Common myeloid progenitor, CD34-positive (primary cell): ENCODE results near the gene CSF1.
A peak's percentile ranks its signal among the peaks of the same experiment; 100 is the strongest.

ENCODE experiments used
- CTCF ChIA-PET: fragments of 350-600 bp; sonication (Branson Sonifier 250); formaldehyde crosslinking; loops from one replicate; lab custom pipeline; 2021; ENCODE audit warnings: antibody characterized with exemption; lab: Charles Lee
- POLR2A ChIA-PET: fragments of 350-600 bp; sonication (Branson Sonifier 250); formaldehyde crosslinking; loops from one replicate; lab custom pipeline; 2021; ENCODE audit warnings: antibody characterized with exemption; lab: Charles Lee
- DNase-seq, 3 donors: peaks; one replicate each; pipeline versions ENCODE4 v3.0.0 to v3.0.0-alpha.2; 2013
- H3K27ac ChIP-seq, 2 experiments: 1 replicate in 1 of 2; 2 replicates in 1 of 2; pipeline ENCODE4 v1.7.0; 2013; ENCODE audit warnings: inconsistent platforms in 2 of 2, low read length in 2 of 2, mild to moderate bottlenecking in 2 of 2, low read depth in 1 of 2, moderate library complexity in 1 of 2; ENCODE audit not compliant: severe bottlenecking in 2 of 2, insufficient read depth in 1 of 2, poor library complexity in 1 of 2
- H3K27me3 ChIP-seq, 5 experiments: replicated peaks in 2 of 5; 1 replicate in 3 of 5; 2 replicates in 2 of 5; pipeline versions ENCODE4 v1.6.1 to v1.7.0; 2013; ENCODE audit warnings: low read length in 4 of 5, mild to moderate bottlenecking in 2 of 5, moderate library complexity in 2 of 5, inconsistent platforms in 1 of 5; ENCODE audit not compliant: insufficient read depth in 5 of 5, control insufficient read depth in 4 of 5
- H3K36me3 ChIP-seq, 4 experiments: 1 replicate in 2 of 4; 2 replicates in 2 of 4; pipeline versions ENCODE4 v1.6.1 to v1.7.0; 2013; ENCODE audit warnings: low read length in 3 of 4, control low read depth in 1 of 4, mild to moderate bottlenecking in 1 of 4; ENCODE audit not compliant: control insufficient read depth in 4 of 4, insufficient read depth in 4 of 4
- H3K4me1 ChIP-seq, 4 experiments: 1 replicate in 3 of 4; 2 replicates in 1 of 4; pipeline versions ENCODE4 v1.6.1 to v1.7.1; 2013; ENCODE audit warnings: low read length in 3 of 4, mild to moderate bottlenecking in 3 of 4, control low read depth in 1 of 4, inconsistent platforms in 1 of 4, moderate library complexity in 1 of 4; ENCODE audit not compliant: control insufficient read depth in 4 of 4, insufficient read depth in 4 of 4; ENCODE audit errors: control extremely low read depth in 1 of 4
- H3K4me3 ChIP-seq, 7 experiments: 1 replicate in 4 of 7; 2 replicates in 3 of 7; pipeline versions ENCODE4 v1.5.1 to v1.7.0; 2013; ENCODE audit warnings: mild to moderate bottlenecking in 7 of 7, low read length in 6 of 7, moderate library complexity in 6 of 7, inconsistent platforms in 2 of 7, low read depth in 2 of 7, control low read depth in 1 of 7; ENCODE audit not compliant: insufficient read depth in 4 of 7, control insufficient read depth in 1 of 7; ENCODE audit errors: extremely low read depth in 1 of 7
- H3K9me3 ChIP-seq, 5 experiments: 1 replicate in 4 of 5; 2 replicates in 1 of 5; pipeline versions ENCODE4 v1.6.1 to v1.7.1; 2013; ENCODE audit warnings: low read length in 4 of 5, mild to moderate bottlenecking in 2 of 5, inconsistent platforms in 1 of 5, low read depth in 1 of 5, moderate library complexity in 1 of 5; ENCODE audit not compliant: control insufficient read depth in 4 of 5, insufficient read depth in 2 of 5; ENCODE audit errors: control extremely low read depth in 1 of 5
- WGBS: methylation state at CpG from one replicate; pipeline ENCODE4 v1.1.5; 2013; ENCODE audit not compliant: insufficient coverage; 5-methylcytosine and 5-hydroxymethylcytosine counted together

The CSF1 gene

DNA sequence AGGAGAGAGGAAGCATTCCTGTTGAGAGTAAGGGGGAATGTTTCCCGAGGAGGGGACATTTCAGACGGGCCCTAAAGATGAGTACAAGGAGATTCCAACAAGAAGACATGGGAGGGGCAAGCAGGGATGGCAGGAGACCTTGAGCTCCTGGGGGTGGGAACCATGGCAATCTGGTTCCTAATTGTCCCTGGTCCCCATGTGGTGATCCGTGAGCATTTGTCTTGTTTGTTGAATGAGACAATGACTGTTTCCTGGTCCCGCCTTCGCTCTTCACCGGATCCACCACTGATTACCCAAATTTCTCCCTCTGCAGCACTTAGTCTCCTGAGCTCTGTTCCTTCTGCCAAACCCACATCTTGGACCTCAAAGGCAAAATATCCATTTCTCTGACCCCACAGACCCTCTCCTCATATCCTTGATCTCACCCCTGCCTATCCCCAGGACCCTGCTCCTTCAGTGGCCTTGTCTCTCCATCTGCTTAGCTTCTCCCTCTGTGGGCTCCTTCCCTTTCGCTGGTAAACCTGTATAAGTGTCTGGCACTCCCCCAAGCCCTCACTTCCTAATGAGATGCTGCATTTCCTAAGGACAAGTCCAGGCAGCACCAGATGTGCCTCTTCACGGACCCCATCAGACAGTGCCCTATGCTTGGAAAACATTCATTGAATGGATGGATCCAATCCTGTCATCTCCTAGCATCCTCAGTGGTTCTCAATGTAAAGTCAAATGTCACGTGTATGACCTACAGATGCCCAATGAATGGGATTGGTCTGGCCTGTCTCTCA, 8.3 kb upstream of the CSF1 start:
- DNase-seq = no peak
- 91% methylated on average over 9 of the region's 9 CpGs for WGBS
- no peaks in the 10 kb centered on the region for H3K27me3 ChIP-seq
- H3K4me3 ChIP-seq = no peak overlapping the region
- no peak overlapping the region for H3K27ac ChIP-seq
- no peaks in the 10 kb centered on the region for H3K36me3 ChIP-seq
- POLR2A ChIA-PET = interaction anchor here (1.2 kb wide), 1 partner anchor 88 kb away, joined by 3 read pairs; no protein-coding TSS in a partner anchor
- no peaks in the 10 kb centered on the region for H3K9me3 ChIP-seq
- CTCF ChIA-PET = interaction anchor here (0.6 to 2.2 kb wide), 6 partner anchors 10 to 128 kb away, joined by 3 to 7 read pairs (median 3); no protein-coding TSS in a partner anchor
- peaks cover 0 to 5% (median 0%) of the 10 kb centered on the region in 4 experiments for H3K4me1 ChIP-seq

DNA sequence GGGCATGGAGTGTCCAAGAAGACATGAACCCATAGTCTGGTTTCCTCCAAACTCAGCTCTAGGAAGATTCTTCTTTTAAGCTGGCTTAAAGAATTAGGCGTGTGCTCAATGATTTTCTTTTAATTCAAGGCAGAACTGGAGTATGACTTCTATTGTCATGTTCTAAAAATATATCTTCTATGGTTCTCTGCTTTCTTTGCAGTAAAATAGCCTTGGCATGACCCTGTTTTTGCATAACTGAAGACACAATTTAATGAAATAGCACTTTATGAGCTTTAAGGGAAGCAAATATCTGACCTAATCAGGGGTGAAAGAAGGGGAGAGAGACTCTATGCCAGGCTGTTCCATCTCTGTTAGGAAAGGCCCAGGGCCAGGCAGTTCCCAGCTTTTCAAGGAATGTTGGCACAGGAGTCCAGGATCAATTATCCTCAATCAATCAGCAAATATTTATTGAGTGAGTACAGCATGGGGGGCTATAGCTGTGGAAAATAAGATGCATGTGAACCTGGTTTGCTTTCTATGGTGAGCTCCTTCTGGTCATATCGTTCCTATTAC, 7.2 kb upstream of the CSF1 start:
- H3K36me3 ChIP-seq = no peaks in the 10 kb centered on the region
- CTCF ChIA-PET = interaction anchor here (0.8 to 1.7 kb wide), 7 partner anchors 11 to 129 kb away, joined by 3 to 4 read pairs (median 3); no protein-coding TSS in a partner anchor
- H3K27ac ChIP-seq = no peak overlapping the region
- H3K4me1 ChIP-seq = peaks cover 0 to 5% (median 0%) of the 10 kb centered on the region in 4 experiments
- WGBS = no CpG with 5 or more reads among the region's 2 CpGs
- no peaks in the 10 kb centered on the region for H3K9me3 ChIP-seq
- H3K4me3 ChIP-seq = no peak overlapping the region
- H3K27me3 ChIP-seq = peaks cover 0 to 7% (median 0%) of the 10 kb centered on the region in 5 experiments
- POLR2A ChIA-PET = interaction anchor here (1.2 kb wide), 1 partner anchor 89 kb away, joined by 3 read pairs; no protein-coding TSS in a partner anchor
- no peak for DNase-seq

DNA sequence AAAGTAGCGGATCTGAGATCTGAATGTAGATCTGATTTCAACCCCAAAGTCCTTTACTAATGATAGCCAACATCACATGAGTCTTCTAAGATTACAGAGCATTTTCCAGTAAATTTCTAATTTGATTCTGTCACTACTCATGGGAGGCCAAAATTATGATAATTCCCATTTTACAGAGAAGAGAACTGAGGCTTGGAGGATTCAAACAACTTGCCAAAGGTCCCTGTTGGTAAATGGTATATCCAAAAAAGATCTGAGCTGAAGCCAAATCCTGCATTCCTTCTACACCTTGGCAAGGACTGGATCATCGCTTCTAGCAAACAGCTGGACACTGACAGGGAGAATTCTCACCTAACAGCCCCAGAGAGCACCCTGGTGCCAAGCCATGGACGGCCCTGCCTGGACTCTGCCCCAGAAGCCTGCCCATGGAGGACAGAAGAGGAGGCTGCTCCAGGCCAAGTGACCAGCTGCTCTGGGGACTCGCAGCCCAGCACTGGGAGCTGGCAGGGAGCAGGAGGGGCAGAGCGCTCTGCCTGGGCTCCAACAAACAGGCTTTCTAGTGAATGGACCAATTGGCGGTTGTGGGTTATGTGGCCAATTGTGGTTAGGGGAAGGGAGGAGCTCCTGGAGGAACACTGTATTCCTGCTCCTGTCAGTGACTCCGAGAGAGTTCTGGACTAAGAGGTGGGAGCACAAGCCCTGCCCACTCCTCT, 6.4 kb upstream of the CSF1 start:
- WGBS = 98% methylated on average over 6 of the region's 7 CpGs
- no peak for DNase-seq
- ChIA-PET POLR2A (no interaction called here), CTCF (interaction anchor here (1.0 to 1.5 kb wide), 5 partner anchors 21 to 130 kb away, joined by 3 to 4 read pairs (median 3); no protein-coding TSS in a partner anchor)
- Histone ChIP-seq H3K27me3 (peaks cover 0 to 12% (median 5%) of the 10 kb centered on the region in 5 experiments), H3K4me3 (no peak overlapping the region), H3K4me1 (peaks cover 0 to 5% (median 0%) of the 10 kb centered on the region in 4 experiments), H3K9me3 (no peaks in the 10 kb centered on the region), H3K36me3 (no peaks in the 10 kb centered on the region), H3K27ac (no peak overlapping the region)

DNA sequence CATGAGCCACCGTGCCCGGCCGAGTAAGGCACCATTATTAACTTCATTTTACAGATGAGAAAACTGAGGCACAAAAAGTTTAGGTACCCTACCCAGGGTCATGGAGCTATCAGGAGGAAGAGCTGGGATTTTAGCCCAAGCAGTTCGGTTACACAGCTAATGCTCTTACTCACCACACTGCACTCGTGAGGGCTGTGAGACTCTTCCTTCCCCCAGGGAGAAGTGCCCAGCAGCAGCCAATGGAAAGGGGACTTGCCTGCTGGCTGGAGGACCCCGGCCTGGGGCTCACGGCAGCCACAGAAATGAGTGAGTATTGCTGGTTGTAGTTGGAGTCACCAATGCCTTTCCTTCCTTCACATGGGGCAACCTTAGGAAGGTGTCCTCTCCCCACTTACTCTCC, 5.2 kb upstream of the CSF1 start:
- CTCF ChIA-PET = interaction anchor here (1.5 kb wide), 1 partner anchor 42 kb away, joined by 3 read pairs; no protein-coding TSS in a partner anchor
- peaks cover 0 to 17% (median 9%) of the 10 kb centered on the region in 5 experiments for H3K27me3 ChIP-seq
- H3K4me1 ChIP-seq = peaks cover 2 to 10% (median 7%) of the 10 kb centered on the region in 4 experiments
- no peak overlapping the region for H3K27ac ChIP-seq
- H3K36me3 ChIP-seq = no peaks in the 10 kb centered on the region
- no peak for DNase-seq
- WGBS = 100% methylated on average over 1 of the region's 7 CpGs
- H3K9me3 ChIP-seq = no peaks in the 10 kb centered on the region
- H3K4me3 ChIP-seq = no peak overlapping the region
- POLR2A ChIA-PET = no interaction called here

DNA sequence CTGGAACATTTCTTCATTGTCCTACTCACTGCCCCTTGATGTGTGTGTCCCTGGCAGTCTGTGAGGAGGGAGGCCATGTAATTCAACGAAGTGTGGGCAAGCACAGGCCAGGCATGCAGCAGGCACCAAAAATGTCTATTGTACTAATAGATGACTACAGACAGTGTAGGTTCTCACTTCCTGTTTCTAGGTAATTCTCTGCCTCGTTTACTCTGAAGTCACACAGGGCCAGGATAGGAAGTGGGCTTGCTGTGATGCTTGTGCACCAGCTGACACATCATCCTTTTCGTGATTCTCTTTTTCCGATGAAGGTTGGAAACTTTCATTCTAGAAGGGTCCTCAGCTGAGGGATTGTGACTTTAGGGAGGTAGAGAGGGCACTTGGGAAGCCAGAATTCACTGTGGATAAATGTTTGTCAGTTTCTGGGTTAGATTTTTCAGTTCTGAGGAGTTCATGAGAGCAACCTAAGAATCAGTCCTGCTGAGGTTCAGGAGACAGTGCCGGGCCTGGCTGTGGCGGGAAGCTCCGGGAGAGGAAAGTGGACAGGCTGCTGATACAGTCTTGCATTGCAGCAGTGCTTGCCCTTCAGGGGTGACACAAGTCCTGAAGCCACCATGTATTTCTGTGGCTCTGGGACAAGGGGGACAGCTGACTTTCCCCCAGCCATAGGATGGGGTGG, 4.3 kb upstream of the CSF1 start:
- Histone ChIP-seq H3K27ac (no peak overlapping the region), H3K9me3 (no peaks in the 10 kb centered on the region), H3K4me1 (peaks cover 2 to 13% (median 11%) of the 10 kb centered on the region in 4 experiments), H3K4me3 (no peak overlapping the region), H3K27me3 (peaks cover 0 to 20% (median 9%) of the 10 kb centered on the region in 5 experiments), H3K36me3 (no peaks in the 10 kb centered on the region)
- ChIA-PET POLR2A (no interaction called here), CTCF (interaction anchor here (0.6 to 2.9 kb wide), 5 partner anchors 37 to 146 kb away, joined by 3 to 11 read pairs (median 4); no protein-coding TSS in a partner anchor)
- peak; percentile 14 to 53 (median 41) for DNase-seq
- 70% methylated on average over 4 of the region's 7 CpGs for WGBS

DNA sequence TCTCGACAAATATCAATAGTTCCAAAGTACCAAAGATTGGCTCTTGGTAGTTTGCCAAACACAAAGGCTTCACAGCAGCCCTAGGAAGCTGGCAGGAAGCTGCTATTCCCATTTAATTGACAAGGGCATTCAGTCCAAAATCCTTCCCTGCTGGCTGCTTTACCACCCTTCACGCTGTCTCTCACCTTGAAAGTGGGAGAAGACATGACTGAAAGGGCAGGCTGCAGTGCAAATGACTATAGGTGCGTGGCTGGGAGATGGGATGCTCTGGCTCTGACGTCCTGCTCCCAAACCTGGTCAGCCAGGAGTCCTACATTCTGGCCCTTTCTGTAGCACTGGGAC, 3.8 kb upstream of the CSF1 start:
- WGBS = 88% methylated on average over 4 of the region's 4 CpGs
- Histone ChIP-seq H3K4me1 (peaks cover 2 to 16% (median 14%) of the 10 kb centered on the region in 4 experiments), H3K36me3 (no peaks in the 10 kb centered on the region), H3K27ac (no peak overlapping the region), H3K27me3 (peaks cover 0 to 25% (median 14%) of the 10 kb centered on the region in 5 experiments), H3K4me3 (no peak overlapping the region), H3K9me3 (no peaks in the 10 kb centered on the region)
- DNase-seq = no peak
- ChIA-PET CTCF (interaction anchor here (0.6 to 2.9 kb wide), 5 partner anchors 38 to 146 kb away, joined by 3 to 11 read pairs (median 4); no protein-coding TSS in a partner anchor), POLR2A (no interaction called here)
